HEK293 (cell line): ENCODE measurements around the gene PNPLA2.

ENCODE experiments used
- CTCF ChIA-PET: fragments of 350-600 bp; formaldehyde crosslinking; extraction: SDS; loops from one replicate; lab custom pipeline; 2021; ENCODE audit warnings: antibody characterized with exemption; lab: Yijun Ruan, JAX
- POLR2A ChIA-PET: fragments of 300-600 bp; formaldehyde crosslinking; extraction: SDS; loops from one replicate; lab custom pipeline; 2020; ENCODE audit warnings: antibody characterized with exemption, inconsistent platforms; lab: Yijun Ruan, JAX
- H3K27ac ChIP-seq: fragments of 200-500 bp; sonication (Bioruptor generic); 2 replicates; pipeline ENCODE4 v1.5.1; 2014; ENCODE audit warnings: low read depth, low read length, control low read depth, inconsistent platforms; ENCODE audit errors: extremely low read depth
- H3K36me3 ChIP-seq, 2 experiments: fragments of 200-500 bp in 1 of 2; sonication (Bioruptor generic) in 1 of 2; 1 replicate in 1 of 2; 2 replicates in 1 of 2; pipeline ENCODE4 v1.5.1; 2014 to 2017; ENCODE audit warnings: inconsistent platforms in 2 of 2, low read length in 2 of 2; ENCODE audit not compliant: control insufficient read depth in 2 of 2, insufficient read depth in 1 of 2
- H3K4me1 ChIP-seq: fragments of 200-500 bp; sonication (Bioruptor generic); 2 replicates; pipeline ENCODE4 v1.5.1; 2014; ENCODE audit warnings: mild to moderate bottlenecking, low read length, inconsistent platforms; ENCODE audit not compliant: control insufficient read depth, insufficient read depth
- H3K4me3 ChIP-seq: 2 replicates; pipeline ENCODE4 v1.5.1; 2011; ENCODE audit warnings: low read depth, mild to moderate bottlenecking, control low read depth, low read length, moderate library complexity
- H3K9me3 ChIP-seq: fragments of 200-500 bp; sonication (Bioruptor generic); 2 replicates; pipeline ENCODE4 v1.5.1; 2014; ENCODE audit warnings: low read depth, low read length, inconsistent platforms; ENCODE audit not compliant: control insufficient read depth, insufficient read depth
- GLIS2 ChIP-seq: fragments of 450-650 bp; formaldehyde crosslinking; IDR thresholded peaks from 2 replicates; pipeline ENCODE4 v1.5.1; 2016; ENCODE audit warnings: missing biosample characterization, missing genetic modification characterization
- HOXA7 ChIP-seq: sonication (generic); formaldehyde crosslinking; IDR thresholded peaks from 2 replicates; pipeline ENCODE4 v1.8.1; 2022; ENCODE audit warnings: missing genetic modification reagents, borderline replicate concordance
- KLF10 ChIP-seq: fragments of 450-650 bp; IDR thresholded peaks from 2 replicates; pipeline ENCODE4 v1.5.1; 2018; ENCODE audit warnings: missing biosample characterization, mild to moderate bottlenecking, missing genetic modification characterization
- KLF16 ChIP-seq: fragments of 450-650 bp; formaldehyde crosslinking; IDR thresholded peaks from 2 replicates; pipeline ENCODE4 v1.5.1; 2017; ENCODE audit warnings: missing biosample characterization, missing genetic modification characterization
- KLF9 ChIP-seq: fragments of 450-650 bp; formaldehyde crosslinking; IDR thresholded peaks from 2 replicates; pipeline ENCODE4 v1.5.1; 2016; ENCODE audit warnings: missing biosample characterization, missing genetic modification characterization, low read depth
- ZBTB8A ChIP-seq: fragments of 450-650 bp; formaldehyde crosslinking; IDR thresholded peaks from 2 replicates; pipeline ENCODE4 v1.5.1; 2016; ENCODE audit warnings: missing biosample characterization, missing genetic modification characterization
- ZEB2 ChIP-seq: fragments of 450-650 bp; formaldehyde crosslinking; IDR thresholded peaks from 2 replicates; pipeline ENCODE4 v1.5.1; 2016; ENCODE audit warnings: missing biosample characterization, missing genetic modification characterization
- ZFHX2 ChIP-seq: fragments of 450-650 bp; formaldehyde crosslinking; conservative IDR thresholded peaks from 2 replicates; pipeline ENCODE4 v1.5.1; 2016; ENCODE audit warnings: missing biosample characterization, missing genetic modification characterization
- ZNF335 ChIP-seq: fragments of 450-650 bp; formaldehyde crosslinking; conservative IDR thresholded peaks from 2 replicates; pipeline ENCODE4 v1.5.1; 2016; ENCODE audit warnings: missing biosample characterization, missing genetic modification characterization
- ZNF473 ChIP-seq: fragments of 450-650 bp; formaldehyde crosslinking; IDR thresholded peaks from 2 replicates; pipeline ENCODE4 v1.5.1; 2017; ENCODE audit warnings: missing biosample characterization, missing genetic modification characterization
- ZNF777 ChIP-seq: fragments of 450-650 bp; formaldehyde crosslinking; IDR thresholded peaks from 2 replicates; pipeline ENCODE4 v1.5.1; 2017; ENCODE audit warnings: missing biosample characterization, missing genetic modification characterization, borderline replicate concordance
- TF ChIP-seq, protein P1 (sequence below): sonication (generic); formaldehyde crosslinking; IDR thresholded peaks from 2 replicates; pipeline ENCODE4 v1.8.1; 2022; ENCODE audit warnings: mild to moderate bottlenecking, moderate library complexity, missing genetic modification reagents
- TF ChIP-seq, protein P2 (sequence below): fragments of 450-650 bp; formaldehyde crosslinking; IDR thresholded peaks from 2 replicates; pipeline ENCODE4 v1.5.1; 2016; ENCODE audit warnings: missing biosample characterization, missing genetic modification characterization
- TF ChIP-seq, protein P3 (sequence below): fragments of 450-650 bp; formaldehyde crosslinking; IDR thresholded peaks from 2 replicates; pipeline ENCODE4 v1.5.1; 2016; ENCODE audit warnings: missing biosample characterization, missing genetic modification characterization
- TF ChIP-seq, protein P4 (sequence below): fragments of 450-650 bp; formaldehyde crosslinking; IDR thresholded peaks from 2 replicates; pipeline ENCODE4 v1.5.1; 2016; ENCODE audit warnings: missing biosample characterization, missing genetic modification characterization
- TF ChIP-seq, protein P5 (sequence below): fragments of 450-650 bp; formaldehyde crosslinking; optimal IDR thresholded peaks from 2 replicates; pipeline ENCODE3; 2016; ENCODE audit warnings: missing biosample characterization, mild to moderate bottlenecking, missing genetic modification characterization

PNPLA2 gene

DNA sequence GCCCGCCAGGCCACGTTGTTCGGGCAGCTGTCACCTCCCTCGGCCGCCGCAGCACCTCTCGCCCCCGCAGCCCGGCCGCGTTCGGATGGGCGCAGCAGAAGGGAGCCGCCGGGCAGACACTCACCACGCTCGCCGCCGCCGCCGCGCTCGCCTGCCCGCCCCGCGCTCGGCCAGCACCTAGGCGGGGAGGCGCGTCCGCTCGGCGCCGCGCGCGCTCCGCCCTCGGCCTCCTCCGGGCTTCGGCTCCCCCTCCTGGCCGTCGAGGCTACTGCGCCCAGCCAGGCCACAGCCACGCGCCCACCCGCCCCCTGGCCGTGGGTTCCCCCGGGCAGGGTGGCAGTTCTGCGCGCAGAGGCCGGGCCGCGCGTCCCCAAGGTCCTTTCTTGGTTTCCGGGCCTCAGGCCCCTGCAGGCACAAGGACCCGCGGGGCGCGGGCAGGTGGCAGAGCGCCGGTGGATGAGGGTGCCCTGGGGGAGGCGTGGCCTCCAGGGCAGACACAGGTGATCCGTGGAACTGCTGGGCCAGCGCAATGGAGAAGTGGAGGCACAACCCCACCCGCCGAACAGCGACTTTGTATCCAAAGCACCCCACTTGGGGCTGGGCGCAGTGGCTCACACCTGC, 20.5 kb upstream of the PNPLA2 start, which contains the start of gene SLC25A22:
SLC25A22 (minus strand) TSS at position 189 of the 621 bp plus-strand sequence. CDS start 3,275 bp downstream, outside the sequence.
- TF ChIP-seq, protein P1, sequence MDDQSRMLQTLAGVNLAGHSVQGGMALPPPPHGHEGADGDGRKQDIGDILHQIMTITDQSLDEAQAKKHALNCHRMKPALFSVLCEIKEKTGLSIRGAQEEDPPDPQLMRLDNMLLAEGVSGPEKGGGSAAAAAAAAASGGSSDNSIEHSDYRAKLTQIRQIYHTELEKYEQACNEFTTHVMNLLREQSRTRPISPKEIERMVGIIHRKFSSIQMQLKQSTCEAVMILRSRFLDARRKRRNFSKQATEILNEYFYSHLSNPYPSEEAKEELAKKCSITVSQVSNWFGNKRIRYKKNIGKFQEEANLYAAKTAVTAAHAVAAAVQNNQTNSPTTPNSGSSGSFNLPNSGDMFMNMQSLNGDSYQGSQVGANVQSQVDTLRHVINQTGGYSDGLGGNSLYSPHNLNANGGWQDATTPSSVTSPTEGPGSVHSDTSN (CRISPR knock-in tag): peak; percentile 69; the same call in 1 of the 2 replicates
- TF ChIP-seq ZFHX2: peak; percentile 6; the same call in 1 of the 2 replicates
- TF ChIP-seq, protein P2, sequence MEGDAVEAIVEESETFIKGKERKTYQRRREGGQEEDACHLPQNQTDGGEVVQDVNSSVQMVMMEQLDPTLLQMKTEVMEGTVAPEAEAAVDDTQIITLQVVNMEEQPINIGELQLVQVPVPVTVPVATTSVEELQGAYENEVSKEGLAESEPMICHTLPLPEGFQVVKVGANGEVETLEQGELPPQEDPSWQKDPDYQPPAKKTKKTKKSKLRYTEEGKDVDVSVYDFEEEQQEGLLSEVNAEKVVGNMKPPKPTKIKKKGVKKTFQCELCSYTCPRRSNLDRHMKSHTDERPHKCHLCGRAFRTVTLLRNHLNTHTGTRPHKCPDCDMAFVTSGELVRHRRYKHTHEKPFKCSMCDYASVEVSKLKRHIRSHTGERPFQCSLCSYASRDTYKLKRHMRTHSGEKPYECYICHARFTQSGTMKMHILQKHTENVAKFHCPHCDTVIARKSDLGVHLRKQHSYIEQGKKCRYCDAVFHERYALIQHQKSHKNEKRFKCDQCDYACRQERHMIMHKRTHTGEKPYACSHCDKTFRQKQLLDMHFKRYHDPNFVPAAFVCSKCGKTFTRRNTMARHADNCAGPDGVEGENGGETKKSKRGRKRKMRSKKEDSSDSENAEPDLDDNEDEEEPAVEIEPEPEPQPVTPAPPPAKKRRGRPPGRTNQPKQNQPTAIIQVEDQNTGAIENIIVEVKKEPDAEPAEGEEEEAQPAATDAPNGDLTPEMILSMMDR: peak; percentile 70
- TF ChIP-seq ZBTB8A (tag by site-specific recombination): peak; percentile 72
- TF ChIP-seq KLF9 (tag by site-specific recombination): peak; percentile 82
- 0 out of 2 replicates have a peak, but pooled peaks have one; percentile 21 for TF ChIP-seq KLF16
- 0 out of 2 replicates have a peak, but pooled peaks have one; percentile 38 for TF ChIP-seq KLF10
- peak; percentile 10; the same call in 1 of the 2 replicates for TF ChIP-seq ZEB2 (tag by site-specific recombination)
- no peak for TF ChIP-seq ZNF777 (tag by site-specific recombination)
- peak; percentile 28 for TF ChIP-seq ZNF335 (tag by site-specific recombination)
- TF ChIP-seq ZNF473 (tag by site-specific recombination): no peak
- TF ChIP-seq GLIS2 (tag by site-specific recombination): peak; percentile 33
- TF ChIP-seq, protein P3, sequence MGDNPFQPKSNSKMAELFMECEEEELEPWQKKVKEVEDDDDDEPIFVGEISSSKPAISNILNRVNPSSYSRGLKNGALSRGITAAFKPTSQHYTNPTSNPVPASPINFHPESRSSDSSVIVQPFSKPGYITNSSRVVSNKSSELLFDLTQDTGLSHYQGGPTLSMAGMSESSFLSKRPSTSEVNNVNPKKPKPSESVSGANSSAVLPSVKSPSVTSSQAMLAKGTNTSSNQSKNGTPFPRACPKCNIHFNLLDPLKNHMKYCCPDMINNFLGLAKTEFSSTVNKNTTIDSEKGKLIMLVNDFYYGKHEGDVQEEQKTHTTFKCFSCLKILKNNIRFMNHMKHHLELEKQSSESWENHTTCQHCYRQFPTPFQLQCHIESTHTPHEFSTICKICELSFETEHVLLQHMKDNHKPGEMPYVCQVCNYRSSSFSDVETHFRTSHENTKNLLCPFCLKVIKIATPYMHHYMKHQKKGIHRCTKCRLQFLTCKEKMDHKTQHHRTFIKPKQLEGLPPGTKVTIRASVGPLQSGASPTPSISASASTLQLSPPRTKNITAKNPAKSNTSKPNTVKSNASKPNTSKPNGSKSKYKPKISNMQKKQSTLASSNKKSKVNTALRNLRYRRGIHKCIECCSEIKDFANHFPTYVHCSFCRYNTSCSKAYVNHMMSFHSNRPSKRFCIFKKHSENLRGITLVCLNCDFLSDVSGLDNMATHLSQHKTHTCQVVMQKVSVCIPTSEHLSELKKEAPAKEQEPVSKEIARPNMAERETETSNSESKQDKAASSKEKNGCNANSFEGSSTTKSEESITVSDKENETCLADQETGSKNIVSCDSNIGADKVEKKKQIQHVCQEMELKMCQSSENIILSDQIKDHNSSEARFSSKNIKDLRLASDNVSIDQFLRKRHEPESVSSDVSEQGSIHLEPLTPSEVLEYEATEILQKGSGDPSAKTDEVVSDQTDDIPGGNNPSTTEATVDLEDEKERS (tag by site-specific recombination): no peak
- no peak for TF ChIP-seq HOXA7 (CRISPR knock-in tag)
- TF ChIP-seq, protein P4, sequence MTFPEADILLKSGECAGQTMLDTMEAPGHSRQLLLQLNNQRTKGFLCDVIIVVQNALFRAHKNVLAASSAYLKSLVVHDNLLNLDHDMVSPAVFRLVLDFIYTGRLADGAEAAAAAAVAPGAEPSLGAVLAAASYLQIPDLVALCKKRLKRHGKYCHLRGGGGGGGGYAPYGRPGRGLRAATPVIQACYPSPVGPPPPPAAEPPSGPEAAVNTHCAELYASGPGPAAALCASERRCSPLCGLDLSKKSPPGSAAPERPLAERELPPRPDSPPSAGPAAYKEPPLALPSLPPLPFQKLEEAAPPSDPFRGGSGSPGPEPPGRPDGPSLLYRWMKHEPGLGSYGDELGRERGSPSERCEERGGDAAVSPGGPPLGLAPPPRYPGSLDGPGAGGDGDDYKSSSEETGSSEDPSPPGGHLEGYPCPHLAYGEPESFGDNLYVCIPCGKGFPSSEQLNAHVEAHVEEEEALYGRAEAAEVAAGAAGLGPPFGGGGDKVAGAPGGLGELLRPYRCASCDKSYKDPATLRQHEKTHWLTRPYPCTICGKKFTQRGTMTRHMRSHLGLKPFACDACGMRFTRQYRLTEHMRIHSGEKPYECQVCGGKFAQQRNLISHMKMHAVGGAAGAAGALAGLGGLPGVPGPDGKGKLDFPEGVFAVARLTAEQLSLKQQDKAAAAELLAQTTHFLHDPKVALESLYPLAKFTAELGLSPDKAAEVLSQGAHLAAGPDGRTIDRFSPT (tag by site-specific recombination): peak; percentile 88
- TF ChIP-seq, protein P5, sequence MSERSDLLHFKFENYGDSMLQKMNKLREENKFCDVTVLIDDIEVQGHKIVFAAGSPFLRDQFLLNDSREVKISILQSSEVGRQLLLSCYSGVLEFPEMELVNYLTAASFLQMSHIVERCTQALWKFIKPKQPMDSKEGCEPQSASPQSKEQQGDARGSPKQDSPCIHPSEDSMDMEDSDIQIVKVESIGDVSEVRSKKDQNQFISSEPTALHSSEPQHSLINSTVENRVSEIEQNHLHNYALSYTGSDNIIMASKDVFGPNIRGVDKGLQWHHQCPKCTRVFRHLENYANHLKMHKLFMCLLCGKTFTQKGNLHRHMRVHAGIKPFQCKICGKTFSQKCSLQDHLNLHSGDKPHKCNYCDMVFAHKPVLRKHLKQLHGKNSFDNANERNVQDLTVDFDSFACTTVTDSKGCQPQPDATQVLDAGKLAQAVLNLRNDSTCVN (tag by site-specific recombination): peak; percentile 59
- H3K27ac ChIP-seq: peak within 1 kb of the TSS; percentile 74; the same call in 1 of the 2 replicates
- CTCF ChIA-PET: interaction anchor here (1.2 kb wide), 1 partner anchor 13 kb away, joined by 6 read pairs; no protein-coding TSS in a partner anchor
- POLR2A ChIA-PET: interaction anchor here (0.6 to 0.7 kb wide), 2 partner anchors 8 to 15 kb away, joined by 3 read pairs; no protein-coding TSS in a partner anchor
- H3K9me3 ChIP-seq: no peaks in the 10 kb centered on the region
- peaks cover 0 to 60% of the 10 kb centered on the region in 2 experiments; a peak in 1 of 3 replicates for H3K36me3 ChIP-seq
- peaks cover 6% of the 10 kb centered on the region for H3K4me1 ChIP-seq
- H3K4me3 ChIP-seq: peak within 1 kb of the TSS; percentile 90
